Vagina (tissue), 2 donors: ENCODE measurements around the gene MSRB1. TPM values are rescaled to one million over a fixed set of nuclear protein-coding genes. Genes with fewer than 3 reads are reported as not detected.

ENCODE experiments used
- DNase-seq, 2 donors: peaks; one replicate each; pipeline ENCODE4 v3.0.0-alpha.2; 2017; ENCODE audit errors: extremely low spot score in 2 of 2
- H3K27ac ChIP-seq: fragments of 200-600 bp; sonication (generic); one replicate; pipeline ENCODE4 v1.5.1; 2019
- H3K27me3 ChIP-seq: fragments of 200-600 bp; sonication (generic); one replicate; pipeline ENCODE4 v1.5.1; 2019
- H3K36me3 ChIP-seq, 2 donors: fragments of 200-600 bp; sonication (generic); one replicate each; pipeline ENCODE4 v1.5.1; 2017 to 2019
- H3K4me1 ChIP-seq: fragments of 200-600 bp; sonication (generic); one replicate; pipeline ENCODE4 v1.5.1; 2019
- H3K4me3 ChIP-seq, 2 donors: fragments of 200-600 bp; sonication (generic); 1 replicate in 1 of 2; 2 replicates in 1 of 2; pipeline ENCODE4 v1.5.1; 2016 to 2019
- H3K9me3 ChIP-seq: fragments of 200-600 bp; sonication (generic); one replicate; pipeline ENCODE4 v1.5.1; 2019
- CTCF ChIP-seq, 3 experiments: fragments of 450-650 bp in 2 of 3; fragments of 200-600 bp in 1 of 3; sonication (generic) in 1 of 3; IDR thresholded peaks; one replicate each; pipeline ENCODE4 v1.5.1; 2017 to 2019; ENCODE audit warnings: antibody characterized with exemption in 3 of 3, mild to moderate bottlenecking in 2 of 3, moderate library complexity in 2 of 3
- POLR2A ChIP-seq, 2 donors: fragments of 450-650 bp; IDR thresholded peaks; one replicate each; pipeline ENCODE4 v1.6.1; 2017; ENCODE audit warnings: antibody characterized with exemption in 2 of 2, mild to moderate bottlenecking in 2 of 2, moderate library complexity in 2 of 2
- POLR2AphosphoS5 ChIP-seq, 2 donors: sonication (generic); formaldehyde crosslinking; IDR thresholded peaks; one replicate each; pipeline ENCODE4 v1.9.0; 2017; ENCODE audit warnings: antibody characterized with exemption in 2 of 2, mild to moderate bottlenecking in 2 of 2, low read depth in 1 of 2; ENCODE audit not compliant: insufficient read depth in 1 of 2
- intact Hi-C: fragments of 100-400 bp; cut with DNase I; formaldehyde crosslinking; loops from one replicate; pipeline ENCODE4 v1.15.1; 2023
- total RNA-seq: library from RNA; depleted of rRNA; stranded (reverse); fragments of >200 nt; gene quantifications from one replicate; pipeline ENCODE4 v1.2.3, GENCODE V29; 2016

The MSRB1 gene
- total RNA-seq, 1 donor from 2014 or later, result 53.0 TPM

GRCh38 chr16:1938910-1939309 lies 4.1 kb downstream of the MSRB1 start:
- Histone ChIP-seq H3K27ac (no peak overlapping the region), H3K27me3 (no peaks in the 10 kb centered on the region), H3K4me3 (no peak overlapping the region), H3K9me3 (no peaks in the 10 kb centered on the region), H3K4me1 (peaks cover 26% of the 10 kb centered on the region), H3K36me3 (peaks cover 0 to 31% of the 10 kb centered on the region in 2 donors)
- TF ChIP-seq POLR2A (IDR thresholded peaks at IDR 0.05) (no peak), CTCF (IDR thresholded peaks at IDR 0.05) (no peak), POLR2AphosphoS5 (IDR thresholded peaks at IDR 0.05; ENCODE audit: insufficient read depth in 1 of 2, low read depth in 1 of 2) (no peak)
- intact Hi-C loops, result no loop called here
- no peak for DNase-seq

GRCh38 chr16:1938316-1938715 lies 4.7 kb downstream of the MSRB1 start:
- no peaks in the 10 kb centered on the region for H3K9me3 ChIP-seq
- peaks cover 0 to 31% of the 10 kb centered on the region in 2 donors for H3K36me3 ChIP-seq
- H3K4me3 ChIP-seq, result no peak overlapping the region
- H3K4me1 ChIP-seq, result peaks cover 23% of the 10 kb centered on the region
- H3K27me3 ChIP-seq, result no peaks in the 10 kb centered on the region
- TF ChIP-seq POLR2AphosphoS5 (IDR thresholded peaks at IDR 0.05; ENCODE audit: insufficient read depth in 1 of 2, low read depth in 1 of 2) (no peak), POLR2A (IDR thresholded peaks at IDR 0.05) (no peak), CTCF (IDR thresholded peaks at IDR 0.05) (no peak)
- DNase-seq, result no peak
- H3K27ac ChIP-seq, result no peak overlapping the region
- intact Hi-C loops, result no loop called here

GRCh38 chr16:1936945-1937479 lies 6.0 kb downstream of the MSRB1 start:
- intact Hi-C loops, result no loop called here
- TF ChIP-seq POLR2AphosphoS5 (IDR thresholded peaks at IDR 0.05; ENCODE audit: insufficient read depth in 1 of 2, low read depth in 1 of 2) (no peak), CTCF (IDR thresholded peaks at IDR 0.05) (no peak), POLR2A (IDR thresholded peaks at IDR 0.05) (no peak)
- H3K4me3 ChIP-seq, result no peak overlapping the region

GRCh38 chr16:1933097-1933661 lies 9.8 kb downstream of the MSRB1 start:
- H3K4me1 ChIP-seq, result peaks cover 20% of the 10 kb centered on the region
- no peak for TF ChIP-seq POLR2A (IDR thresholded peaks at IDR 0.05)
- TF ChIP-seq POLR2AphosphoS5 (IDR thresholded peaks at IDR 0.05; ENCODE audit: insufficient read depth in 1 of 2, low read depth in 1 of 2), result no peak
- TF ChIP-seq CTCF (IDR thresholded peaks at IDR 0.05), result no peak
- DNase-seq, result no peak
- H3K36me3 ChIP-seq, result peaks cover 0 to 5% of the 10 kb centered on the region in 2 donors
- no peak overlapping the region for H3K4me3 ChIP-seq
- no peaks in the 10 kb centered on the region for H3K27me3 ChIP-seq
- intact Hi-C loops, result no loop called here
- H3K9me3 ChIP-seq, result no peaks in the 10 kb centered on the region
- H3K27ac ChIP-seq, result no peak overlapping the region

More at GRCh38 chr16:1936945-1937479, 6.0 kb downstream of the MSRB1 start:
- peaks cover 0 to 31% of the 10 kb centered on the region in 2 donors for H3K36me3 ChIP-seq
- H3K4me1 ChIP-seq, result peaks cover 15% of the 10 kb centered on the region
- H3K27ac ChIP-seq, result no peak overlapping the region
- no peak for DNase-seq
- no peaks in the 10 kb centered on the region for H3K9me3 ChIP-seq
- no peaks in the 10 kb centered on the region for H3K27me3 ChIP-seq
